GM23338 (cell line): ENCODE results near the gene HDAC5. TPM values are rescaled to one million over a fixed set of nuclear protein-coding genes. Genes with fewer than 3 reads are reported as not detected.

Source experiments
- CTCF ChIP-seq, 2 experiments: fragments of 200-600 bp in 1 of 2; sonication (generic) in 1 of 2; conservative IDR thresholded peaks; 2 replicates each; pipeline versions ENCODE4 v1.5.1 to v1.6.1; 2016 to 2017; ENCODE audit warnings: antibody characterized with exemption in 2 of 2, low read depth in 2 of 2, mild to moderate bottlenecking in 2 of 2, moderate library complexity in 1 of 2
- EZH2 ChIP-seq: fragments of 200-600 bp; sonication (generic); IDR thresholded peaks from one replicate; pipeline ENCODE4 v1.8.0; 2017; ENCODE audit warnings: antibody characterized with exemption, mild to moderate bottlenecking, low read depth; ENCODE audit not compliant: unreplicated experiment
- EZH2phosphoT487 ChIP-seq: fragments of 200-600 bp; sonication (generic); IDR thresholded peaks from one replicate; pipeline ENCODE4 v1.8.1; 2018; ENCODE audit warnings: antibody characterized with exemption; ENCODE audit not compliant: unreplicated experiment
- JUNB ChIP-seq: IDR thresholded peaks from one replicate; pipeline ENCODE4 v1.6.1; 2016; ENCODE audit warnings: antibody characterized with exemption; ENCODE audit not compliant: unreplicated experiment
- REST ChIP-seq: IDR thresholded peaks from one replicate; pipeline ENCODE4 v1.6.1; 2018; ENCODE audit warnings: antibody characterized with exemption; ENCODE audit not compliant: unreplicated experiment
- ZNF462 ChIP-seq: fragments of 250-450 bp; sonication (Bioruptor Pico); IDR thresholded peaks from 2 replicates; pipeline ENCODE4 v1.5.0; 2020; ENCODE audit warnings: mild to moderate bottlenecking, moderate library complexity
- polyA plus RNA-seq: library from polyadenylated mRNA; unstranded; fragments of >200 nt; fragmentation: Nextera tagmentation; extraction: Ambion mirVana; gene quantifications from 2 replicates; pipeline ENCODE4 v1.2.1, GENCODE V29; 2016
- total RNA-seq: library from RNA; depleted of rRNA; stranded (reverse); fragments of >200 nt; shearing (Covaris generic); gene quantifications from 2 replicates; pipeline ENCODE4 v1.2.3, GENCODE V29; 2014

The HDAC5 gene
- total and polyA plus RNA-seq, 2 experiments from 2014 or later = 16.9 to 71.1 TPM

GRCh38 chr17:44112284-44113280, 10.9 kb downstream of the HDAC5 start (continued):
- no peak for TF ChIP-seq REST
- TF ChIP-seq CTCF (conservative IDR thresholded peaks at IDR 0.05; ENCODE audit: low read depth in 2 of 2) = no peak
- TF ChIP-seq EZH2phosphoT487 = no peak
- no peak for TF ChIP-seq ZNF462 (CRISPR knock-in tag)
- TF ChIP-seq JUNB = no peak
- no peak for TF ChIP-seq EZH2
